LNCaP clone FGC (cell line): ENCODE results near the gene ACOT8.

Experiments used
- DNase-seq: peaks from one replicate; pipeline ENCODE4 v3.0.0-alpha.2; 2011; ENCODE audit warnings: low read depth
- H3K4me3 ChIP-seq: 2 replicates; pipeline ENCODE4 v1.5.1; 2011; ENCODE audit warnings: mild to moderate bottlenecking, low read depth, low read length, control low read depth
- TF ChIP-seq, protein P1 (sequence below): IDR thresholded peaks from 2 replicates; pipeline ENCODE4 v1.5.1; 2012; ENCODE audit warnings: mild to moderate bottlenecking; ENCODE audit not compliant: control insufficient read depth, insufficient read depth; ENCODE audit errors: extremely low read depth

Gene ACOT8

DNA sequence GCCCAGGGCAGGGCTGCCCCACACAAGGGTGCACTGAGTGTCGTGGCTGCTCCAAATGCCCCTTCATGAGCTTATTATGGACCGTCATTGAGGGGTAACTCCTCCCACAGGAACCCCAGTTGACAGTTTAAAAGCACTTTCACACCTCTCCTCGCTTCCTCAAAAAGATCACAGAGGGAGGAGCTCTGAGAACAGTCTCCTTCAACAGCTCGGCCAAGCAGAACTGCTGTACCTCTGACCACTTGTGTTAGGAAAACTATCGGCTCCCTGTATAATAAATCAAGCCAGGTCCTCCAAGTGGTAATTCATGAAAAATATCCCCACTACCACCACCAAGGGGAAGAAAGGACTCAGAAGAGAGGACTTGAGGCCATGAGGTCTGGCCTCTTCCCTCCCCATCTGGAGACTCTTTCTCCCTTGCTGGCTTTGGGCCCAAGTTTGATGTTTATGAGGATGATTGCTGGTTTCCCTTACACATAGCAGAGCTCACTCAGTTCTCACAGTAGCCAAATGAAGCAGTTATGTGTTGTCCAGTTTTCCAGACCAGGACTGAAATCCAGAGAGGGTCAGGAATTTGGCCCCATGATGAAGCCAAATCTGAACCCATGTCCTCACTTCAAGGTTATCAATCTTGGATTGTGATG lies 14.9 kb downstream of the ACOT8 start:
- no peak overlapping the region for H3K4me3 ChIP-seq
- TF ChIP-seq, protein P1, sequence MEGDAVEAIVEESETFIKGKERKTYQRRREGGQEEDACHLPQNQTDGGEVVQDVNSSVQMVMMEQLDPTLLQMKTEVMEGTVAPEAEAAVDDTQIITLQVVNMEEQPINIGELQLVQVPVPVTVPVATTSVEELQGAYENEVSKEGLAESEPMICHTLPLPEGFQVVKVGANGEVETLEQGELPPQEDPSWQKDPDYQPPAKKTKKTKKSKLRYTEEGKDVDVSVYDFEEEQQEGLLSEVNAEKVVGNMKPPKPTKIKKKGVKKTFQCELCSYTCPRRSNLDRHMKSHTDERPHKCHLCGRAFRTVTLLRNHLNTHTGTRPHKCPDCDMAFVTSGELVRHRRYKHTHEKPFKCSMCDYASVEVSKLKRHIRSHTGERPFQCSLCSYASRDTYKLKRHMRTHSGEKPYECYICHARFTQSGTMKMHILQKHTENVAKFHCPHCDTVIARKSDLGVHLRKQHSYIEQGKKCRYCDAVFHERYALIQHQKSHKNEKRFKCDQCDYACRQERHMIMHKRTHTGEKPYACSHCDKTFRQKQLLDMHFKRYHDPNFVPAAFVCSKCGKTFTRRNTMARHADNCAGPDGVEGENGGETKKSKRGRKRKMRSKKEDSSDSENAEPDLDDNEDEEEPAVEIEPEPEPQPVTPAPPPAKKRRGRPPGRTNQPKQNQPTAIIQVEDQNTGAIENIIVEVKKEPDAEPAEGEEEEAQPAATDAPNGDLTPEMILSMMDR: no peak
- no peak for DNase-seq

DNA sequence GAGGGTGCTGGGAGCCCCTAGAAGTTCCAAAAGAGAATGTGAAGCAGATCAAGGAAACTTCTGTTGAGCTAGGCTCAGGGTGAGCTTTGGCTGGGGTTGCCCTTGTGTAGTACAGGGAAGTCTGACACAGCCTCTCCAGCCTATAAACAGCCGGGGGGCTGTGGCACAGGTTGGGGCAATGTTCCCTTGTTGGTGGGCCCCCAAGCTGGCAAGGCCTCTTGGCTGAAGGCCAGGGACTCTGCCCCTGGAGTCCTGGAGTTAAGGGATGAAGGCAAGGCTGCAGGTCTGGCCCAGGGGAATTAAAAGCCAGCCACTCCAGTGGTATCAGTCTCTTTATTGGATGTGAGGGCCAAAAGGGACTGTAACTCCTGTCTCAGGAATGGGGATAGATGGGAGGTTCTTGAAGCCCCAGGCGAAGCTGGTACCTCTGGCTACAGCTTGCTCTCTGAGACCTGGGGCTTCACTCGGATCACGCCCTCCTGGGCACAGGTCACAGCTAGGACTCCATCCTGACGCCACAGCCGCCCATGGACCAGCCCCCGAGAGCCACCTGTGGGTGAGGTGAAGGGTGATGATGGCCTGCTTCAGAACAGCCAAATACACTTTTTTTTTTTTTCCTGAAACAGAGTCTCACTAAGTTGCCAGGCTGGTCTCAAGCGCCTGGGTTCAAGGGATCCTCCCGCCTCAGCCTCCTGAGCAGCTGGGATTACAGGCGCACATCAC lies 15.6 kb downstream of the ACOT8 start:
- DNase-seq: no peak
- TF ChIP-seq, protein P1: no peak
- no peak overlapping the region for H3K4me3 ChIP-seq

DNA sequence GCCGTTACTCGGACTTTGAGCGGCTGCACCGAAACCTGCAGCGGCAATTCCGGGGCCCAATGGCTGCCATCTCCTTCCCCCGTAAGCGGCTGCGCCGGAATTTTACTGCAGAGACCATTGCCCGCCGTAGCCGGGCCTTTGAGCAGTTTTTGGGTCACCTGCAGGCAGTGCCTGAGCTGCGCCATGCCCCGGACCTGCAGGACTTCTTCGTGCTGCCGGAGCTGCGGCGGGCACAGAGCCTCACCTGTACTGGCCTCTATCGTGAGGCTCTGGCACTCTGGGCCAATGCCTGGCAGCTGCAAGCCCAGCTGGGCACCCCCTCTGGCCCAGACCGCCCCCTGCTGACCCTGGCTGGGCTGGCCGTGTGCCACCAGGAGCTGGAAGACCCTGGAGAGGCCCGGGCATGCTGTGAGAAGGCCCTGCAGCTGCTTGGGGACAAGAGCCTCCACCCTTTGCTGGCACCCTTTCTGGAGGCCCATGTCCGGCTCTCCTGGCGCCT lies 16.4 kb downstream of the ACOT8 start:
- TF ChIP-seq, protein P1: no peak

DNA sequence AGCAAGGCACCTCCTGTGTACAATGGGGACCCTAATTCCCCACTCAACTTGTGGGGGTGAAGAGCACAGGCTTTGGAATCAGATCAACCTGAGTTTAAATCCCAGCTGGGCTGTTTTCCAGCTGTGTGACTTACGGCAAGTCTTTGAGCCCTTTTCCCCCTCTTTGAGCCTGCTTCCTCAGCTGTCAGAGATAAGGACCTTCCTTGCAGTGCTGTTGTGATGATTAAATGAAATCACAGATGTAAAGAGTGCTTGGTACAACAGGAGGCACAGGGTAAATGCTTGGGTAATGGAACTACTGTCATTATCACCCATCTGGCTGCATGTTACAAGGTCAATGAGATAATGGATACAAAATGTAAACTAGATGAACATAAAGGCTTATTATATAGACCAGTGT lies 20.4 kb downstream of the ACOT8 start:
- no peak for DNase-seq
- TF ChIP-seq, protein P1: no peak
- no peak overlapping the region for H3K4me3 ChIP-seq

More for the DNA sequence above, 16.4 kb downstream of the ACOT8 start:
- no peak for DNase-seq
- no peak overlapping the region for H3K4me3 ChIP-seq

DNA sequence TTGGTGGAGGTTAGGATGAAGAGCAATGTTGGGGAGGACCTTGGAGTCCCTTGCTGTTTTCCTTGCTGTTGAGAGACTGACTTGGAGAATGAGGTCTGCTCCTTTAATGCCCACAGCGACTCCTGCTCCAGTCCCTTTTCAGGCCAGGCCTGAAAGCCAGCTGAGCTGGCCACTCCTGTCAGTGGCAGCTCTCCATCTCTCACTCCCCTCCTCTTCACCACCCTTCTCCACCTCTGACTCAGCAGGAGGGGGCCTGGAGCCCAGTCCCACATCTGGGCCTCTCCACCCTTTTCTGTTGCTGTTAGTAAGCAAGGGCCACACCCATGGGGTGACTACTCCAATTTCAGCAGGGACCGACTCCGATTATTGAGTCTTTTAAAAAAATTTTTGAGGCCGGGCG lies 21.4 kb downstream of the ACOT8 start:
- TF ChIP-seq, protein P1: no peak
- DNase-seq: no peak
- H3K4me3 ChIP-seq: no peak overlapping the region

DNA sequence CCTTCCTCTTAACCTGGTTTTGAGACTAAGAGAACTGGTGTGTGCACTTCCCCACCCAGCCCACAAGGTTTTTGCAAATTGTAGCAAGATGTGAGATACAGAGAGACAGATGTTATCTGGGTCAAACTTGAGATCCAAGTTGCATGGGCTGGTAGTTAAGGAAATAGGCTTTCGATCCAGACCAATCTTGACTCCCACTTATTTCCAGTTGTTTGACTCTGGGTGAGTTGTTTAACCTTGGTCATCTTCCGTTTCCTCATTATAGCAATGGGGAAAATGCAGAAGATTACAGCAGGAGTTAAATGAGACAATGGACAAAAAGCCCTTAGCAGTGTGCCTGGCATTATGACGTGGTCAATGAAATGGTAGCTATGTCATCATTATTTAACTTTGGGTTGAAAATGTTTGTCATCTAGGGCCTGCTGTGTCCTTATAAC lies 21.8 kb downstream of the ACOT8 start:
- DNase-seq: no peak
- TF ChIP-seq, protein P1: no peak
- H3K4me3 ChIP-seq: no peak overlapping the region

DNA sequence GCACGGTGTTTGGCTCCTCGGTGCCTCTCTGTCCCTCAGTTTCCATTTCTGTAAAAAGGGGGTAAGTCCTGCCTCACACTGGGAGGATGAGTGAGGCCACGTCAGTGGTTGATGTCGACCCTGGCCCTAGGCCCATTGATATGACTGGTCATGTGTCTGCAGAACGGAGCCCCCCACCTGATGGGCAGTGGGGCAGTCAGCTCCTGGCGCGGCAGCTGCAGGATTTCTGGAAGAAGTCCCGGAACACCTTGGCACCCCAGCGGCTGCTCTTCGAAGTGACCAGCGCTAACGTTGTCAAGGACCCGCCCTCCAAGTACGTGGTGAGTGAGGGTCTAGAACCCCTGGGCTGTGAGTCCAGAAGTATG lies 22.4 kb downstream of the ACOT8 start:
- TF ChIP-seq, protein P1: no peak
- no peak for DNase-seq
- no peak overlapping the region; the same call in 1 of the 2 replicates for H3K4me3 ChIP-seq
